Panc1 (cell line): ENCODE data around the gene HOXA13. TPM values are rescaled to one million over a fixed set of nuclear protein-coding genes. Genes with fewer than 3 reads are reported as not detected.

Source experiments
- ATAC-seq: fragments of 200-7000 bp; cut with Tn5 transposase; 2 replicates; pipeline ENCODE4 v1.9.1; 2020; ENCODE audit warnings: mild to moderate bottlenecking, moderate library complexity
- BruUV-seq: library from RNA; stranded (reverse); fragments of 400-500 nt; replicated peaks from 2 replicates; lab custom pipeline; 2021; lab: Mats Ljungman, UMichigan
- CTCF ChIA-PET: fragments of 300-600 bp; sonication (Branson Sonifier 250); formaldehyde crosslinking; loops from one replicate; lab custom pipeline; 2022; ENCODE audit warnings: antibody characterized with exemption; lab: Charles Lee
- POLR2A ChIA-PET: fragments of 300-600 bp; sonication (Branson Sonifier 250); formaldehyde crosslinking; loops from one replicate; lab custom pipeline; 2022; ENCODE audit warnings: antibody characterized with exemption; lab: Charles Lee
- DNase-seq: peaks from one replicate; pipeline ENCODE4 v3.0.0-alpha.2; 2010; ENCODE audit warnings: low read depth, low spot score
- H3K27ac ChIP-seq: 2 replicates; pipeline ENCODE4 v1.5.1; 2011; ENCODE audit warnings: mild to moderate bottlenecking, low read length, inconsistent platforms
- H3K27me3 ChIP-seq: fragments of 200-500 bp; sonication (Bioruptor generic); 2 replicates; pipeline ENCODE4 v1.6.0; 2014; ENCODE audit warnings: low read length, inconsistent platforms; ENCODE audit not compliant: control insufficient read depth, insufficient read depth
- H3K36me3 ChIP-seq: fragments of 200-500 bp; sonication (Bioruptor generic); 2 replicates; pipeline ENCODE4 v1.5.1; 2014; ENCODE audit warnings: inconsistent platforms, mild to moderate bottlenecking, low read length, moderate library complexity; ENCODE audit not compliant: control insufficient read depth, insufficient read depth
- H3K4me1 ChIP-seq: 2 replicates; pipeline ENCODE4 v1.5.1; 2011; ENCODE audit warnings: inconsistent platforms, mild to moderate bottlenecking, low read length, moderate library complexity; ENCODE audit not compliant: control insufficient read depth, insufficient read depth
- H3K4me3 ChIP-seq, 2 experiments: 2 replicates each; pipeline ENCODE4 v1.5.1; 2011 to 2012; ENCODE audit warnings: low read depth in 2 of 2, low read length in 2 of 2, mild to moderate bottlenecking in 2 of 2, inconsistent platforms in 1 of 2, moderate library complexity in 1 of 2
- H3K9me3 ChIP-seq: fragments of 200-500 bp; sonication (Bioruptor generic); 2 replicates; pipeline ENCODE4 v1.5.1; 2014; ENCODE audit warnings: low read depth, mild to moderate bottlenecking, inconsistent platforms, low read length, moderate library complexity; ENCODE audit not compliant: control insufficient read depth, insufficient read depth
- POLR2AphosphoS5 ChIP-seq: IDR thresholded peaks from 2 replicates; pipeline ENCODE4 v1.6.1; 2012; ENCODE audit warnings: mild to moderate bottlenecking, low read depth, low read length, moderate library complexity
- SIN3A ChIP-seq: IDR thresholded peaks from 2 replicates; pipeline ENCODE4 v1.6.1; 2012; ENCODE audit warnings: low read depth, mild to moderate bottlenecking, low read length, moderate library complexity, borderline replicate concordance; ENCODE audit not compliant: insufficient read depth
- TCF7L2 ChIP-seq: IDR thresholded peaks from 2 replicates; pipeline ENCODE4 v1.6.1; 2011; ENCODE audit warnings: mild to moderate bottlenecking, low read depth, low read length, inconsistent platforms
- in situ Hi-C: cut with HindIII; loops from 2 replicates; pipeline ENCODE4 v1.10.0; 2016; ENCODE audit warnings: low sequenced_read_pairs, low pct_unique_long_range_greater_than_20kb
- intact Hi-C: fragments of 100-400 bp; cut with micrococcal nuclease; formaldehyde crosslinking; loops from one replicate; pipeline ENCODE4 v1.10.0; 2022; ENCODE audit not compliant: unreplicated experiment
- total RNA-seq: library from RNA; stranded (reverse); gene quantifications from one replicate; pipeline ENCODE4 v1.2.1, GENCODE V29; 2021; ENCODE audit not compliant: unreplicated experiment
- TF ChIP-seq, protein P1 (sequence below): fragments of 450-650 bp; IDR thresholded peaks from 2 replicates; pipeline ENCODE4 v1.5.1; 2017; ENCODE audit warnings: mild to moderate bottlenecking
- TF ChIP-seq, protein P2 (sequence below), 2 experiments: IDR thresholded peaks; 2 replicates each; pipeline ENCODE4 v1.6.1; 2011 to 2012; ENCODE audit warnings: low read depth in 2 of 2, control low read depth in 1 of 2, low read length in 1 of 2, mild to moderate bottlenecking in 1 of 2, moderate library complexity in 1 of 2; ENCODE audit not compliant: insufficient read depth in 1 of 2

Gene HOXA13
- total RNA-seq, 1 experiment from 2014 or later, result 1.2 TPM

DNA sequence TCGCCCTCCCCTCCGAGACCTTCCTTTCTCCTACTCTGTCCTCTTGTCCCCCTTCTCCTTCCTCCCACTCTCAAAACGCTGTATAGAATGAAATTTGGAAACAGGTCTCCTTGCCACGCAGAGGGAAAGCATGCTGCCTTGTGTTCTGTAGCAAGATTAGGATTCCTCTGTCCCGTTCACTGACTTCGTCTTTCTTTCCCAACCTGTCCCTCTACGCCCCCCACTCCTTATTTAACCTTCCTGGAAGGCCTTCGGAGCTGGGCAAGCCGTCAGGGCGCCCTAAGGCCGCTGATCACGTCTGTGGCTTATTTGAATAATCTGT is 35.9 kb downstream of the HOXA13 start:
- intact Hi-C loops, result loop anchor here (5.0 kb wide), 1 partner anchor 787 kb away; no protein-coding TSS in a partner anchor
- CTCF ChIA-PET, result no interaction called here
- Histone ChIP-seq H3K4me3 (peak overlapping the region; percentile 37 to 41), H3K27me3 (no peaks in the 10 kb centered on the region), H3K36me3 (no peaks in the 10 kb centered on the region; the same call in 1 of the 2 replicates), H3K9me3 (no peaks in the 10 kb centered on the region), H3K27ac (no peak overlapping the region), H3K4me1 (no peaks in the 10 kb centered on the region)
- DNase-seq (no peak), ATAC-seq (no peak)
- TF ChIP-seq, protein P1, sequence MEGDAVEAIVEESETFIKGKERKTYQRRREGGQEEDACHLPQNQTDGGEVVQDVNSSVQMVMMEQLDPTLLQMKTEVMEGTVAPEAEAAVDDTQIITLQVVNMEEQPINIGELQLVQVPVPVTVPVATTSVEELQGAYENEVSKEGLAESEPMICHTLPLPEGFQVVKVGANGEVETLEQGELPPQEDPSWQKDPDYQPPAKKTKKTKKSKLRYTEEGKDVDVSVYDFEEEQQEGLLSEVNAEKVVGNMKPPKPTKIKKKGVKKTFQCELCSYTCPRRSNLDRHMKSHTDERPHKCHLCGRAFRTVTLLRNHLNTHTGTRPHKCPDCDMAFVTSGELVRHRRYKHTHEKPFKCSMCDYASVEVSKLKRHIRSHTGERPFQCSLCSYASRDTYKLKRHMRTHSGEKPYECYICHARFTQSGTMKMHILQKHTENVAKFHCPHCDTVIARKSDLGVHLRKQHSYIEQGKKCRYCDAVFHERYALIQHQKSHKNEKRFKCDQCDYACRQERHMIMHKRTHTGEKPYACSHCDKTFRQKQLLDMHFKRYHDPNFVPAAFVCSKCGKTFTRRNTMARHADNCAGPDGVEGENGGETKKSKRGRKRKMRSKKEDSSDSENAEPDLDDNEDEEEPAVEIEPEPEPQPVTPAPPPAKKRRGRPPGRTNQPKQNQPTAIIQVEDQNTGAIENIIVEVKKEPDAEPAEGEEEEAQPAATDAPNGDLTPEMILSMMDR, result no peak
- no peak for TF ChIP-seq SIN3A
- TF ChIP-seq, protein P2, sequence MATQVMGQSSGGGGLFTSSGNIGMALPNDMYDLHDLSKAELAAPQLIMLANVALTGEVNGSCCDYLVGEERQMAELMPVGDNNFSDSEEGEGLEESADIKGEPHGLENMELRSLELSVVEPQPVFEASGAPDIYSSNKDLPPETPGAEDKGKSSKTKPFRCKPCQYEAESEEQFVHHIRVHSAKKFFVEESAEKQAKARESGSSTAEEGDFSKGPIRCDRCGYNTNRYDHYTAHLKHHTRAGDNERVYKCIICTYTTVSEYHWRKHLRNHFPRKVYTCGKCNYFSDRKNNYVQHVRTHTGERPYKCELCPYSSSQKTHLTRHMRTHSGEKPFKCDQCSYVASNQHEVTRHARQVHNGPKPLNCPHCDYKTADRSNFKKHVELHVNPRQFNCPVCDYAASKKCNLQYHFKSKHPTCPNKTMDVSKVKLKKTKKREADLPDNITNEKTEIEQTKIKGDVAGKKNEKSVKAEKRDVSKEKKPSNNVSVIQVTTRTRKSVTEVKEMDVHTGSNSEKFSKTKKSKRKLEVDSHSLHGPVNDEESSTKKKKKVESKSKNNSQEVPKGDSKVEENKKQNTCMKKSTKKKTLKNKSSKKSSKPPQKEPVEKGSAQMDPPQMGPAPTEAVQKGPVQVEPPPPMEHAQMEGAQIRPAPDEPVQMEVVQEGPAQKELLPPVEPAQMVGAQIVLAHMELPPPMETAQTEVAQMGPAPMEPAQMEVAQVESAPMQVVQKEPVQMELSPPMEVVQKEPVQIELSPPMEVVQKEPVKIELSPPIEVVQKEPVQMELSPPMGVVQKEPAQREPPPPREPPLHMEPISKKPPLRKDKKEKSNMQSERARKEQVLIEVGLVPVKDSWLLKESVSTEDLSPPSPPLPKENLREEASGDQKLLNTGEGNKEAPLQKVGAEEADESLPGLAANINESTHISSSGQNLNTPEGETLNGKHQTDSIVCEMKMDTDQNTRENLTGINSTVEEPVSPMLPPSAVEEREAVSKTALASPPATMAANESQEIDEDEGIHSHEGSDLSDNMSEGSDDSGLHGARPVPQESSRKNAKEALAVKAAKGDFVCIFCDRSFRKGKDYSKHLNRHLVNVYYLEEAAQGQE (IDR thresholded peaks at IDR 0.05; ENCODE audit: insufficient read depth in 1 of 2, low read depth in 2 of 2, low read length in 1 of 2), result no peak
- no peak for TF ChIP-seq POLR2AphosphoS5
- TF ChIP-seq TCF7L2, result no peak
- POLR2A ChIA-PET, result no interaction called here
- in situ Hi-C loops, result no loop called here
- BruUV-seq, result no TSS peak

DNA sequence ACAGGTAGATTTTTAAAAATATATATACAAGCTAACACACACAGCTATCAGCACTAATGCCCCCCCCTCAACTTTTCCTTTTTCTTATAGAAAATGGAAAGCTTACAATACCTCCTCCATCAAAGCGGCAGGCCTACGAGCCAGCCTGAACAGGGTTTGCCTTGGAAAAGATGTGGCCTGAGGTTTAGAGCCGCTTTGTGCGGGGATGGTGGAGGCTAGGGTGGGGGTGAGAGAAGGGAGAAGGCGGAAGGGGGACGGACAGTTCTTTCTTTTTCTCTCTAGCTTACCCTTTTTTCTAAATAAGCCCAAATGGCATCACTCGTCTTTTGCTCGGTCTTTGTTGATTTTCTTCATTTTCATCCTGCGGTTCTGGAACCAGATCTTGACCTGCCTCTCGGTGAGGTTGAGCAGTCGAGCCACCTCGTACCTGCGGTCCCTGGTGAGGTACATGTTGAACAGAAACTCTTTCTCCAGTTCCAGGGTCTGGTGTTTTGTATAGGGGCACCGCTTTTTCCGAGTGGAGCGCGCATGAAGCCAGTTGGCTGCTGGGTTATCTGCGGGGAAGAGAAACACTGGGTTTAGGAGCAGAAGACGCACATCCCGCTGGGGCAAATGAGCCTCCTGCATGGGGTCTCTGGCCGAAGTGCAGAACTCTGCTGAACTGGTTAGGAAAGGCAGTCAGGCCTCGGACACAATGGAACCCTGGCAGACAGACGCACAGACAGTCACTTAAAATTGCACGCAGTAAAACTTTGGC is 36.4 kb downstream of the HOXA13 start:
- in situ Hi-C loops (no loop called here), intact Hi-C loops (loop anchor here (5.0 kb wide), 1 partner anchor 786 kb away; no protein-coding TSS in a partner anchor)
- DNase-seq, result no peak
- no peak for TF ChIP-seq POLR2AphosphoS5
- TF ChIP-seq, protein P2 (IDR thresholded peaks at IDR 0.05; ENCODE audit: insufficient read depth in 1 of 2, low read depth in 2 of 2, low read length in 1 of 2), result no peak
- CTCF ChIA-PET, result interaction anchor here (0.7 kb wide), 1 partner anchor 795 kb away, joined by 6 read pairs; no protein-coding TSS in a partner anchor
- Histone ChIP-seq H3K27ac (no peak overlapping the region), H3K27me3 (no peaks in the 10 kb centered on the region), H3K4me3 (no peak overlapping the region), H3K9me3 (no peaks in the 10 kb centered on the region), H3K36me3 (no peaks in the 10 kb centered on the region; the same call in 1 of the 2 replicates), H3K4me1 (no peaks in the 10 kb centered on the region)
- POLR2A ChIA-PET, result no interaction called here
- no peak for ATAC-seq
- BruUV-seq, result no TSS peak
